Skeletal muscle satellite cell (primary cell): ENCODE measurements around the gene PGLYRP4.
"Not testable (repeated sequence)": the region's sequence is repeated elsewhere in the genome, so short reads cannot be mapped to it uniquely, and the experiment has no call there.

Experiments
- H3K27me3 ChIP-seq: 2 replicates; pipeline ENCODE4 v1.7.0; 2013; ENCODE audit warnings: low read length; ENCODE audit not compliant: control insufficient read depth, insufficient read depth
- H3K36me3 ChIP-seq: 2 replicates; pipeline ENCODE4 v1.7.0; 2013; ENCODE audit warnings: mild to moderate bottlenecking, control low read depth, low read length; ENCODE audit not compliant: insufficient read depth
- H3K4me1 ChIP-seq: 2 replicates; pipeline ENCODE4 v1.7.0; 2013; ENCODE audit warnings: low read length; ENCODE audit not compliant: control insufficient read depth, insufficient read depth
- H3K4me2 ChIP-seq: 2 replicates; pipeline ENCODE4 v1.7.0; 2013; ENCODE audit warnings: mild to moderate bottlenecking, low read length
- H3K4me3 ChIP-seq: 2 replicates; pipeline ENCODE4 v1.7.0; 2013; ENCODE audit warnings: low read length
- H3K9ac ChIP-seq: 2 replicates; pipeline ENCODE4 v1.7.0; 2013; ENCODE audit warnings: mild to moderate bottlenecking, low read depth, low read length, moderate library complexity
- H3K9me3 ChIP-seq: replicated peaks from 2 replicates; pipeline ENCODE4 v1.7.0; 2013; ENCODE audit warnings: mild to moderate bottlenecking, control low read depth, low read length

The PGLYRP4 gene

DNA sequence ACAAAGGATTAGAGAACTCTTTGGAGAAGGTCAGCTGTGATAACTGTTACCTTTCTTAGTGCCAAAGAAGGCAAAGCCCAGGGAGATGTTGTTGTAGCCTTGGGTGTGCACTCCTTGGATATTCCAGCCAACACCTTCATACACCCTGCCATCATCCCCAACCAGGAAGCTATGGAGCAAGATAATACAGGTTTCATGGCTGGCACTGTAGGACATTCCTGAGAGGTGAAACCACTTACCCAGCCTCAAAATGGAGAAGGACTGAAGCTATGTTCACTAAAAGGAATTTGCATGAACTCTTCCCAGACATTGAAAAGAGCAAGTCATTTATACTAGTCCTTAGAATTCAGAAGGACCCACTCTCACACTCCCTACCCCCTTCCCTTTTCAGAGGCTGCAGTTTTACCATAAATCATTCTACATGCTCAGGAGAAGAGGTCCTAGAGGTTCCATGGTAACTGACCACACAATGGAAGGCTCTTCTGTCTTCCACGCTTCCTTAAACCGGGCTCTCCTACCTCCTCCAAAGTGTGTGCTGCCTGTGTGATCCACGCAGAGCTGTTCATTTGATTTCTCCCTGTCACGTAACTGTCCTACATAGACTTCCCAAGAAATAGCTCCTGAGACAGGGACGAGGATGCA, 5.5 kb downstream of the PGLYRP4 start:
- Histone ChIP-seq H3K9ac (no peak overlapping the region), H3K4me2 (no peak overlapping the region), H3K27me3 (peaks cover 55% of the 10 kb centered on the region), H3K4me1 (no peaks in the 10 kb centered on the region), H3K36me3 (no peaks in the 10 kb centered on the region), H3K4me3 (no peak overlapping the region), H3K9me3 (no peaks in the 10 kb centered on the region)

DNA sequence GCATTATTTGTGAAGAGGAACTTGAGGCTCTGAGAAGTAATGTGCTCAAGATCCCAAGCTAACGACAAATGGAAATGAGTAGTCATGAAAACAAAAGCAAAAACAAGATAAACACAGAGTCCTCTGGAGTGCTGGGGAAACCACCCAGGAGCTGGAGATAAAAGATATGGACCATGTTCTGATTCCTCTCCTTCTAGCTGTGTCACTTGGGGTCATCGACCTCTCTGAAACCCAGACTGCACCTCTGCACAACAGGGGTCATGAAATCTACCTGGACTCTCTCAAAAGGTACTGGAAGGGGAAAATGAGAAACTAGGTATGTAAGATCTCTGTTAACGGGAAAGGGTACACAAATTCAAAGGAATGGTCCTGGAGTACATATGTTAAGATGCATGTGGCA, 6.5 kb downstream of the PGLYRP4 start:
- no peaks in the 10 kb centered on the region for H3K36me3 ChIP-seq
- peaks cover 48% of the 10 kb centered on the region for H3K27me3 ChIP-seq
- H3K4me1 ChIP-seq = no peaks in the 10 kb centered on the region
- no peak overlapping the region for H3K4me3 ChIP-seq
- H3K4me2 ChIP-seq = no peak overlapping the region
- H3K9ac ChIP-seq = no peak overlapping the region
- no peaks in the 10 kb centered on the region for H3K9me3 ChIP-seq

DNA sequence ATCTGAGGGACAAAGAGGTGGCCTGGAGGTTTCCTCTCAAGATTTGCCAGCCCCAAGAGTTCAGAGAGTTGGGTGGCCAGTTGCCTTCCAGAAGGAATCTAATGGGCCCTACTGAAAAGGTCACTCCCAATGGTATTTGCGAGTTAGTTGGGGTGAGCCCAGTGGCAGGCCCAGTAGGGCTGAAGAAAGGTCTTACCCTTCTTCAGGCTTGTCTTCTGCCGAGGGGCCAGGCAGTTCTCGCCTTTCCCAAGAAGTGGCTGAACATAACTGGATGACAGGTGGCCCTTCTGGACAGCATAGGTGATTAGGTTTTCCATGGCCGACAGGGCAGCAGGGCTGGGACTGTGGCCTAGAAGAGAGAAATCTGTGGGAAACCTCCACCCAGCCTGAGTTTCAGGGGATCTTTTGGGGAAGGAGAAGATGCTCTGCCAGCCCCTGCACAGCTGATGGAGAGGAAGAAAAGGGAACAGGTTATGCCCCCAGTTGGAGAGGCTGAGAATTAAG, 7.2 kb downstream of the PGLYRP4 start:
- no peaks in the 10 kb centered on the region for H3K36me3 ChIP-seq
- no peak overlapping the region for H3K4me2 ChIP-seq
- H3K27me3 ChIP-seq = peaks cover 44% of the 10 kb centered on the region
- no peaks in the 10 kb centered on the region for H3K9me3 ChIP-seq
- no peak overlapping the region for H3K9ac ChIP-seq
- no peaks in the 10 kb centered on the region for H3K4me1 ChIP-seq
- H3K4me3 ChIP-seq = no peak overlapping the region

DNA sequence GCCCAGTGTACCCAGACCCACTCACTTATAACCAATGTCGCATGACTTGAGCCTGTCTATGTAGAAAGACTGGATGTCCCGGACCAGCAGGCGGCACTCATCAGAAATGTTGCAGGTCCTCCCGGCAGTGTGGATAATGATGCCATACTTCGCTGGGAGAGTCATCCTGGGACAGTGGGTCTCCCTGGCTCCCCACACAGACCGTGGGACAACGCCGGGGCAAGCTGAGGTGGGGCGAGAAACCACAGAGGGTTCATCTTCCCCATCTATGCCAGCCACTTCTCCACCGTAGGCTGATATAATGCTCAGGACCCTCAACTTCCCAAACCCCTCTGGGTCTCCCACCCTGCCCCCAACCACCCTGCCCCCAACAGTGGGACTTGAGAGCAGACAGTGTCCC, 8.3 kb downstream of the PGLYRP4 start:
- H3K4me2 ChIP-seq = no peak overlapping the region
- no peak overlapping the region for H3K9ac ChIP-seq
- H3K27me3 ChIP-seq = peaks cover 38% of the 10 kb centered on the region
- H3K9me3 ChIP-seq = no peaks in the 10 kb centered on the region
- H3K4me1 ChIP-seq = no peaks in the 10 kb centered on the region
- H3K4me3 ChIP-seq = no peak overlapping the region
- H3K36me3 ChIP-seq = no peaks in the 10 kb centered on the region

DNA sequence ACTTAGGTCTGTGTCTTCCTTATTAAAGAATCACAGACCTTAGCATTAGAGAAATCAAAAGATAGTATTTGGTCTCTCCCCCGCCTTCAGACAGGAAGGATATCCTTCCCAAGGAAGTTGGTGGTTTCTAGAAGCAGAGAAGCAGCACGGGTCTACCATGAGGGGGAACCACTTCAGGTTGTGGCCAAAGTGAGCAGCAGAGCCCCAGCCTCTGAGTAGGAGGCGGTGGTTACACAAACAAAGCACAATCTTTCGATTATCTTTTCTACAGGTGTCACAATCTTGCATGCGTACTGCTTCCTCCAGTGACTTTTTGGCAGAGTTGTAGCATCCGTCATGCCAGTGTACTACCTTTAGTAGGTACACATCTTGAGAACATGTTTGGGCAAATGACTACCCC, 8.8 kb downstream of the PGLYRP4 start:
- Histone ChIP-seq H3K9me3 (no peaks in the 10 kb centered on the region), H3K36me3 (no peaks in the 10 kb centered on the region), H3K4me1 (no peaks in the 10 kb centered on the region), H3K27me3 (peaks cover 33% of the 10 kb centered on the region), H3K4me2 (no peak overlapping the region), H3K4me3 (no peak overlapping the region), H3K9ac (no peak overlapping the region)

DNA sequence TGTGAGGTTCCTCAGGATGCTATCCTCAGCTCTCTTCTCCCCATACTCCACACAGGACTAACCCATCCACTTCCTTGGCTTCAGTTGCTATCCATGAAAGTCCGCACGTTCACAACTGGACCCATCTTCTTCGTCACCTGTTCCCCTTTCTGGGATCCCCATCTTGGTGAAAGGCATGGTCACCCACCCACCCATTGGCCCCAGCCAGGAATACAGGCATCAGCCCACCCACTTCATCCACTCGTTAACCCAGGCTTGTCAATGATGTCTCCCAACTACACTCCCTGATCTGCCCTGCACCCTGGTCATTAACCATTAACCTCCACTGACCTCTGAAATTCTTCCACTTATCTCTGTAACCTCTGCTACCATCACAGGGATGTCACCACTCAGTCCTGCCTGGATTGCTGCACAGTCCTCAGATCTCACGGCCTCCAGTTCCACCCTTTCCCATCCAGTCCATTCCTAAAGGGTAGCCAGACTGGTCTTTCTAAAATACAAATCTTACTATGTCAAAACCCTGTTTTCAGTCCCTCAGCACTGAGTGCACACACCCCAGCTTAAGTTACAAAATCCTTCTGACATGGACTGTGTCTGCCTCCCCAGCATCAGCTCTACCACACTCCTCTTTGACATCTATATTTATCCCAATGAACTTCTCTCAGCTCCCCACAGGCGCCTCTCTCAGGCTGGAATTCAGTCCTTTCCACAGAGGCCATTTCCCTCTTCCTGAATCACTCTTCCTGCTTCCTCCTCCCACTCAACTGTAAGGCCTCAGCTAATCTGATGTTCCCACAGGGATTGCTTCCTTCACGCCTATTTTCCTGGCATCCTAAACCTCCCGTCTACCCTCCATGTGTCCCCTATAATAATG, 10.4 kb downstream of the PGLYRP4 start:
- Histone ChIP-seq H3K4me1 (no peaks in the 10 kb centered on the region), H3K36me3 (no peaks in the 10 kb centered on the region), H3K4me3 (no peak overlapping the region), H3K9me3 (no peaks in the 10 kb centered on the region), H3K27me3 (peaks cover 23% of the 10 kb centered on the region), H3K4me2 (no peak overlapping the region), H3K9ac (no peak overlapping the region)

DNA sequence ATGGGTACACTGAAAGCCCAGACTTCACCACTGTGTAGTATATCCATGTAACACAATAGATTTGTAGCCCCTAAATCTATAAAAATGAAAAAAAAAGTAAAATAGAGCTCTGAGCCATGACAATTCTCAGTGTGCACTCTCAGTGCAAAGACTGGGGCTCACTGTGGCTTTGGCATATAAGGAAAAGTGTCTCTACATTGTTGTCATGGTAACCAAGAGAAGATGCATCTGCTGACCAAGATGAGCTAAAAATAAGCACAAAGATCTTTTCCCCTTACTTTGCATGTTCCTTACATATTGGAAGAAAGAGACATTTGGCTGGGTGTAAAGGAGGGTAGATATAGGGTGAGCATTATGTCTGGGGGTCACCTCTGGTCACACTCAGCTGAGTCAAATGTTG, 12.0 kb downstream of the PGLYRP4 start:
- no peaks in the 10 kb centered on the region for H3K9me3 ChIP-seq
- peaks cover 9% of the 10 kb centered on the region for H3K27me3 ChIP-seq
- H3K36me3 ChIP-seq = no peaks in the 10 kb centered on the region
- H3K4me3 ChIP-seq = no peak overlapping the region
- no peak overlapping the region for H3K4me2 ChIP-seq
- H3K9ac ChIP-seq = no peak overlapping the region
- no peaks in the 10 kb centered on the region for H3K4me1 ChIP-seq

DNA sequence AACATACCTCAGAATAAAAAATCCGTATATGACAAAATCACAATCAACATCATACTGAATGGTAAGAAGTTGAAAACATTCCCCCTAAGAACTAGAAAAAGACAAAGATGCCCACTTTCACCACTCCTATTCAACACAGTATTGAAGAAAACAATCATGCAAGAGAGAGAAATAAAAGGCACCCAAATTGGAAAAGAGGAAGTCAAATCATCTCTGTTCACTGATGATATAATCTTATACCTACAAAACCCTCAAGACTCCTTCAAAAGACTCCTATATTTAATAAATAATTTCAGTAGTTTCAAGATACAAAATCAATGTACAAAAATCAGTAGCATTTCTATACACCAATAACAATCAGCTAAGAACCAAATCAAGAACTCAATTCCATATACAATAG, 14.7 kb downstream of the PGLYRP4 start:
- Histone ChIP-seq H3K27me3 (peaks cover under 1% of the 10 kb centered on the region), H3K9me3 (no peaks in the 10 kb centered on the region), H3K4me1 (no peaks in the 10 kb centered on the region), H3K4me3 (no peak overlapping the region), H3K36me3 (no peaks in the 10 kb centered on the region), H3K4me2 (no peak overlapping the region), H3K9ac (no peak overlapping the region)

DNA sequence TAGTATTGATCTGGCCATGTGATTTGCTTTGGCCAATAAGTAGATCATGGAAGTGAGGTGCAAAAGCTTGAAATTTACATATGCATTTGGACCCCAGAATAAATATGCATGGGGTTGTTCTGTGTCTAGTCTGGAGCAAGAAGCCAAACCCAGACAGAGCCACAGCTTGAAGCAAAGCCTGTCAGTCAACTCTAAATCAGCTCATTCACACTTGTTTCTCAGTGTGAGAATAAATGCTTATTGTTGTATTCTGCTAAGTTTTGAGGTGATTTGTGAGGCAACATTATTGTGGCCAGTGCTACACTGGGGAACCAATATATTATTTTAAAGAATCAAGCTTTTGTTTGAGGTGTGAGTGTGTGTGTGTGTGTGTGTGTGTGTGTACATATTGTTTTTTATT, 23.7 kb downstream of the PGLYRP4 start:
- no peaks in the 10 kb centered on the region for H3K27me3 ChIP-seq
- no peaks in the 10 kb centered on the region for H3K36me3 ChIP-seq
- H3K9me3 ChIP-seq = no peaks in the 10 kb centered on the region
- H3K9ac ChIP-seq = no peak overlapping the region
- no peaks in the 10 kb centered on the region for H3K4me1 ChIP-seq
- H3K4me3 ChIP-seq = no peak overlapping the region
- no peak overlapping the region for H3K4me2 ChIP-seq

DNA sequence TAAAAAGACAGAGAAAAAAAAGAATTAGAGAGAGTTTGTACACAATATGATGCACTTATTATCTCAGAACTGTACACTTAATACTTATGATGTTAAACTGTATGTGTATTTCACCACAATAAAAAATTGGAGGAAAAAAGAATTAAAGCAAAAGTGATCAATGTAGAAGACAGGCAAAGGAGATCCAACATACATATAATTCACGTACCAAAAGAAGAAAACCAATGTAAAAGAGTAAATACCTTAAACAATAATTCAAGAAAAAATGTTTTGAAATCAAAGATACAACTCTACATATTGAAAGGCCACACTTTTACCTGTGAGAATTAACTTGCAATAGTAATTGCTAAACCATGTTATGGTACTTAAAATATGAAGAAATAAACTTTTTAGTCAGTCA, 26.1 kb downstream of the PGLYRP4 start:
- no peak overlapping the region for H3K4me2 ChIP-seq
- no peaks in the 10 kb centered on the region for H3K9me3 ChIP-seq
- no peak overlapping the region for H3K9ac ChIP-seq
- H3K4me3 ChIP-seq = no peak overlapping the region
- no peaks in the 10 kb centered on the region for H3K4me1 ChIP-seq
- no peaks in the 10 kb centered on the region for H3K27me3 ChIP-seq
- H3K36me3 ChIP-seq = no peaks in the 10 kb centered on the region

DNA sequence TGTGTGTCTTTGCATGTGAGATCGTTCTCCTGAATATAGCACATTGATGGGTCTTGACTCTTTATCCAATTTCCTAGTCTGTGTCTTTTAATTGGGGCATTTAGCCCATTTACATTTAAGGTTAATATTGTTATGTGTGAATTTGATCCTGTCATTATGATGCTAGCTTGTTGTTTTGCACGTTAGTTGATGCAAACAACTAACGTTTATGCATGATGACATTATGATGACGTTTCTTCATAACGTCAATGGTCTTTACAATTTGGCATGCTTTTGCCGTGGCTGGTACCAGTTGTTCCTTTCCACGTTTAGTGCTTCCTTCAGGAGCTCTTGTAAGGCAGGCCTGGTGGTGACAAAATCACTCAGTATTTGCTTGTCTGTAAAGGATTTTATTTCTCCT, 30.5 kb downstream of the PGLYRP4 start:
- not testable (repeated sequence) for H3K4me3 ChIP-seq, H3K27me3 ChIP-seq, H3K9ac ChIP-seq, H3K4me1 ChIP-seq, H3K4me2 ChIP-seq, H3K9me3 ChIP-seq, H3K36me3 ChIP-seq

DNA sequence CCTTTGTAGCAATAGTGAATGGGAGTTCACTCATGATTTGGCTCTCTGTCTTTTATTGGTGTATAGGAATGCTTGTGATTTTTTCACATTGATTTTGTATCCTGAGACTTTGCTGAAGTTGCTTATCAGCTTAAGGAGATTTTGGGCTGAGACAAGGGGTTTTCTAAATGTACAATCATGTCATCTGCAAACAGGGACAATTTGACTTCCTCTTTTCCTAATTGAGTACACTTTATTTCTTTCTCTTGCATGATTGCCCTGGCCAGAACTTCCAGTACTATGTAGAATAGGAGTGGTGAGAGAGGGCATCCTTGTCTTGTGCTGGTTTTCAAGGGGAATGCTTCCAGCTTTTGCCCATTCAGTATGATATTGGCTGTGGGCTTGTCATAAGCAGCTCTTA, 32.6 kb downstream of the PGLYRP4 start:
- not testable (repeated sequence) for H3K4me3 ChIP-seq, H3K27me3 ChIP-seq, H3K4me1 ChIP-seq, H3K36me3 ChIP-seq, H3K4me2 ChIP-seq, H3K9ac ChIP-seq, H3K9me3 ChIP-seq
